H1 (cell line): Measurements from ENCODE around the gene WDFY3. TPM values are rescaled to one million over a fixed set of nuclear protein-coding genes. Genes with fewer than 3 reads are reported as not detected.

Source experiments
- CTCF ChIA-PET: fragments of 300-600 bp; sonication (Branson Sonifier 250); formaldehyde crosslinking; loops from one replicate; lab custom pipeline; 2021; ENCODE audit not compliant: partially characterized antibody; lab: Charles Lee
- POLR2A ChIA-PET: fragments of 300-600 bp; sonication (Branson Sonifier 250); formaldehyde crosslinking; loops from one replicate; lab custom pipeline; 2021; ENCODE audit warnings: inconsistent platforms; ENCODE audit not compliant: partially characterized antibody; lab: Charles Lee
- DNase-seq, 2 experiments: peaks; one replicate each; pipeline versions ENCODE4 v3.0.0 to v3.0.0-alpha.2; 2010 to 2022; ENCODE audit warnings: low spot score in 2 of 2, low read depth in 1 of 2, mixed read lengths in 1 of 2
- FAIRE-seq: peaks from 2 replicates; lab custom pipeline; 2011; peaks lifted over from hg19 to GRCh38; lab: Jason Lieb, UNC
- H2AFZ ChIP-seq: 2 replicates; pipeline ENCODE4 v1.8.1; 2012; ENCODE audit warnings: low read length, inconsistent platforms
- H2AK5ac ChIP-seq: 2 replicates; pipeline ENCODE4 v1.6.1; 2013; ENCODE audit warnings: low read depth, low read length
- H2BK120ac ChIP-seq: replicated peaks from 2 replicates; pipeline ENCODE3; 2013; ENCODE audit warnings: low read depth, low read length, inconsistent platforms
- H2BK12ac ChIP-seq: 2 replicates; pipeline ENCODE4 v1.6.1; 2013; ENCODE audit warnings: low read depth, low read length
- H2BK15ac ChIP-seq: 2 replicates; pipeline ENCODE4 v1.6.1; 2013; ENCODE audit warnings: low read length
- H2BK20ac ChIP-seq: 2 replicates; pipeline ENCODE4 v1.6.1; 2013; ENCODE audit warnings: low read length
- H2BK5ac ChIP-seq: 2 replicates; pipeline ENCODE4 v1.6.1; 2013; ENCODE audit warnings: low read depth, low read length
- H3K14ac ChIP-seq: 2 replicates; pipeline ENCODE4 v1.6.1; 2013; ENCODE audit warnings: inconsistent platforms; ENCODE audit not compliant: insufficient read length
- H3K18ac ChIP-seq: 2 replicates; pipeline ENCODE4 v1.6.1; 2013; ENCODE audit warnings: low read length; ENCODE audit errors: extremely low read depth
- H3K23ac ChIP-seq: 2 replicates; pipeline ENCODE4 v1.6.1; 2013; ENCODE audit warnings: inconsistent platforms; ENCODE audit not compliant: insufficient read length
- H3K23me2 ChIP-seq: 2 replicates; pipeline ENCODE4 v1.6.1; 2013; ENCODE audit warnings: low read depth, low read length
- H3K27ac ChIP-seq: 2 replicates; pipeline ENCODE4 v1.6.1; 2011; ENCODE audit warnings: low read depth, low read length, inconsistent platforms
- H3K27me3 ChIP-seq, 4 experiments: replicated peaks in 1 of 4; 1 replicate in 1 of 4; 2 replicates in 3 of 4; pipeline versions ENCODE4 v1.6.1 to v1.8.1; 2011 to 2013; ENCODE audit warnings: low read length in 3 of 4, mild to moderate bottlenecking in 3 of 4, inconsistent platforms in 2 of 4, mixed read lengths in 2 of 4, moderate library complexity in 1 of 4; ENCODE audit not compliant: control insufficient read depth in 3 of 4, insufficient read depth in 3 of 4; ENCODE audit errors: extremely low read depth in 1 of 4
- H3K36me3 ChIP-seq, 4 experiments: 2 replicates each; pipeline versions ENCODE4 v1.6.1 to v1.8.1; 2011 to 2013; ENCODE audit warnings: mild to moderate bottlenecking in 4 of 4, low read length in 3 of 4, moderate library complexity in 2 of 4, control low read depth in 1 of 4, inconsistent platforms in 1 of 4; ENCODE audit not compliant: insufficient read depth in 4 of 4, control insufficient read depth in 2 of 4
- H3K4ac ChIP-seq: replicated peaks from 2 replicates; pipeline ENCODE3; 2013; ENCODE audit warnings: low read length, low read depth, mixed read lengths, inconsistent platforms; ENCODE audit not compliant: insufficient read length
- H3K4me1 ChIP-seq, 4 experiments: replicated peaks in 1 of 4; 1 replicate in 1 of 4; 2 replicates in 3 of 4; pipeline versions ENCODE4 v1.6.1 to v1.8.1; 2011 to 2013; ENCODE audit warnings: low read length in 3 of 4, inconsistent platforms in 2 of 4, mixed read lengths in 1 of 4; ENCODE audit not compliant: insufficient read depth in 4 of 4, control insufficient read depth in 3 of 4
- H3K4me2 ChIP-seq, 2 experiments: 2 replicates each; pipeline versions ENCODE4 v1.6.1 to v1.8.1; 2011 to 2013; ENCODE audit warnings: low read depth in 2 of 2, low read length in 2 of 2, control low read depth in 1 of 2, inconsistent platforms in 1 of 2, mild to moderate bottlenecking in 1 of 2; ENCODE audit not compliant: insufficient read depth in 1 of 2
- H3K4me3 ChIP-seq, 4 experiments: fragments of 200-600, 300-600 bp in 1 of 4; sonication (generic), shearing (Covaris generic), sonication (Bioruptor Twin) in 1 of 4; 2 replicates each; pipeline versions ENCODE4 v1.5.1 to v1.8.1; 2011 to 2016; ENCODE audit warnings: low read length in 4 of 4, low read depth in 3 of 4, control low read depth in 2 of 4, inconsistent platforms in 2 of 4, mild to moderate bottlenecking in 2 of 4, mixed read lengths in 1 of 4, moderate library complexity in 1 of 4; ENCODE audit not compliant: insufficient read depth in 2 of 4; ENCODE audit errors: extremely low read depth in 1 of 4
- H3K56ac ChIP-seq: replicated peaks from 2 replicates; pipeline ENCODE3; 2013; ENCODE audit warnings: low read depth, mild to moderate bottlenecking, mixed read lengths, low read length, inconsistent platforms; ENCODE audit not compliant: insufficient read length
- H3K79me1 ChIP-seq: 2 replicates; pipeline ENCODE4 v1.6.1; 2013; ENCODE audit warnings: low read depth, low read length, control low read depth
- H3K79me2 ChIP-seq, 2 experiments: 2 replicates each; pipeline versions ENCODE4 v1.6.1 to v1.8.1; 2012 to 2013; ENCODE audit warnings: low read length in 2 of 2, mild to moderate bottlenecking in 2 of 2, inconsistent platforms in 1 of 2; ENCODE audit not compliant: insufficient read depth in 2 of 2, control insufficient read depth in 1 of 2
- H3K9ac ChIP-seq, 4 experiments: replicated peaks in 1 of 4; 1 replicate in 1 of 4; 2 replicates in 3 of 4; pipeline versions ENCODE4 v1.6.1 to v1.8.1; 2011 to 2013; ENCODE audit warnings: low read depth in 3 of 4, low read length in 3 of 4, control low read depth in 2 of 4, mild to moderate bottlenecking in 2 of 4, moderate library complexity in 2 of 4, inconsistent platforms in 1 of 4; ENCODE audit errors: extremely low read depth in 1 of 4
- H3K9me3 ChIP-seq, 2 experiments: 2 replicates each; pipeline versions ENCODE4 v1.6.1 to v1.8.1; 2012 to 2013; ENCODE audit warnings: mild to moderate bottlenecking in 2 of 2, moderate library complexity in 2 of 2, control low read depth in 1 of 2, inconsistent platforms in 1 of 2, low read depth in 1 of 2, low read length in 1 of 2, mixed read lengths in 1 of 2; ENCODE audit not compliant: insufficient read depth in 2 of 2
- H4K20me1 ChIP-seq, 2 experiments: replicated peaks in 1 of 2; 2 replicates each; pipeline versions ENCODE3 to v1.8.1; 2011 to 2013; ENCODE audit warnings: inconsistent platforms in 2 of 2, low read length in 2 of 2, mild to moderate bottlenecking in 1 of 2; ENCODE audit not compliant: insufficient read depth in 2 of 2, control insufficient read depth in 1 of 2
- H4K5ac ChIP-seq: 2 replicates; pipeline ENCODE4 v1.6.1; 2013; ENCODE audit warnings: low read length, low read depth, mixed read lengths, inconsistent platforms; ENCODE audit not compliant: insufficient read length
- H4K8ac ChIP-seq: 2 replicates; pipeline ENCODE4 v1.8.0; 2013; ENCODE audit warnings: mild to moderate bottlenecking, moderate library complexity, low read length, inconsistent platforms; ENCODE audit not compliant: insufficient read depth; ENCODE audit errors: extremely low read depth
- H4K91ac ChIP-seq: replicated peaks from 2 replicates; pipeline ENCODE3; 2013; ENCODE audit warnings: low read length, mixed read lengths, inconsistent platforms; ENCODE audit not compliant: insufficient read length
- CBX5 ChIP-seq: fragments of 300-800, 300-1000 bp; sonication (generic); IDR thresholded peaks from 2 replicates; pipeline ENCODE4 v1.7.1; 2016; ENCODE audit warnings: antibody characterized with exemption, low read length, low read depth
- E2F6 ChIP-seq: IDR thresholded peaks from 2 replicates; pipeline ENCODE4 v1.6.1; 2012; ENCODE audit warnings: inconsistent platforms
- EGR1 ChIP-seq: IDR thresholded peaks from 2 replicates; pipeline ENCODE4 v1.6.1; 2011; ENCODE audit warnings: low read depth, low read length, borderline replicate concordance
- EZH2 ChIP-seq: fragments of 200-600 bp; sonication (generic); IDR thresholded peaks from 2 replicates; pipeline ENCODE4 v1.7.1; 2012; ENCODE audit warnings: low read depth, mild to moderate bottlenecking, moderate library complexity, low read length, inconsistent platforms; ENCODE audit not compliant: severe bottlenecking
- GABPA ChIP-seq: IDR thresholded peaks from 2 replicates; pipeline ENCODE4 v1.6.1; 2011; ENCODE audit warnings: mild to moderate bottlenecking, low read length, moderate library complexity, borderline replicate concordance; ENCODE audit not compliant: insufficient read depth
- KDM5A ChIP-seq: fragments of 200-600 bp; IDR thresholded peaks from 2 replicates; pipeline ENCODE4 v1.7.1; 2012; ENCODE audit warnings: mild to moderate bottlenecking, low read length, inconsistent platforms, mixed read lengths
- NANOG ChIP-seq: IDR thresholded peaks from 2 replicates; pipeline ENCODE4 v1.6.1; 2011; ENCODE audit warnings: low read length, low read depth, mild to moderate bottlenecking, inconsistent platforms; ENCODE audit not compliant: insufficient read depth, poor library complexity, severe bottlenecking
- POLR2A ChIP-seq, 2 experiments: IDR thresholded peaks; 1 replicate in 1 of 2; 2 replicates in 1 of 2; pipeline ENCODE4 v1.6.1; 2011; ENCODE audit warnings: low read depth in 2 of 2, low read length in 2 of 2, mild to moderate bottlenecking in 2 of 2; ENCODE audit errors: control extremely low read depth in 1 of 2
- POU5F1 ChIP-seq: IDR thresholded peaks from 2 replicates; pipeline ENCODE4 v1.6.1; 2011; ENCODE audit warnings: low read depth, mild to moderate bottlenecking, low read length, moderate library complexity
- RAD21 ChIP-seq, 2 experiments: IDR thresholded peaks in 1 of 2; conservative IDR thresholded peaks in 1 of 2; 2 replicates each; pipeline ENCODE4 v1.6.1; 2011; ENCODE audit warnings: low read depth in 2 of 2, low read length in 2 of 2, improper control_type of control experiment in 1 of 2, inconsistent platforms in 1 of 2, mild to moderate bottlenecking in 1 of 2, moderate library complexity in 1 of 2
- RNF2 ChIP-seq: fragments of 200-900, 300-1000 bp; sonication (generic); IDR thresholded peaks from 2 replicates; pipeline ENCODE4 v1.7.1; 2016; ENCODE audit warnings: borderline replicate concordance, low read depth, mild to moderate bottlenecking, antibody characterized with exemption, low read length; ENCODE audit not compliant: poor library complexity, severe bottlenecking; ENCODE audit errors: missing control alignments
- SIX5 ChIP-seq: IDR thresholded peaks from 2 replicates; pipeline ENCODE4 v1.6.1; 2011; ENCODE audit warnings: mild to moderate bottlenecking, low read depth, low read length
- TEAD4 ChIP-seq: IDR thresholded peaks from 2 replicates; pipeline ENCODE4 v1.6.1; 2012; ENCODE audit warnings: low read depth, low read length, inconsistent platforms, mixed read lengths
- WGBS, 2 experiments: shearing (Covaris generic) in 1 of 2; methylation state at CpG; one replicate each; pipeline versions ENCODE4 v1.1.6 to v1.1.7; 2013 to 2015; ENCODE audit warnings: low lambda C conversion rate in 2 of 2, mixed read lengths in 2 of 2, inconsistent platforms in 1 of 2, low coverage in 1 of 2, missing lambda C conversion rate in 1 of 2; ENCODE audit not compliant: insufficient replicate concordance in 2 of 2, insufficient coverage in 1 of 2, insufficient read length in 1 of 2; ENCODE audit errors: extremely low coverage in 1 of 2, missing lambda C conversion rate in 1 of 2; 5-methylcytosine and 5-hydroxymethylcytosine counted together
- polyA plus RNA-seq, 7 experiments: library from polyadenylated mRNA; depleted of rRNA in 3 of 7; stranded (reverse) in 5 of 7; unstranded in 2 of 7; fragments of >200 nt in 5 of 7; fragments of 200-250 nt in 2 of 7; gene quantifications; 1 replicate in 5 of 7; 2 replicates in 1 of 7; 4 replicates in 1 of 7; pipeline versions ENCODE4 v1.2.1 to v1.2.3, GENCODE V29; 2011 to 2013; ENCODE audit warnings: missing spikeins in 2 of 7, mixed read lengths in 2 of 7
- total RNA-seq: library from RNA; stranded (reverse); fragmentation: NEBNext Ultra II Directional; extraction: Animal tissue kit (Norgen Biotek cat#: 25700); gene quantifications from 2 replicates; pipeline ENCODE4 v1.2.1, GENCODE V29; 2021

WDFY3 gene
- total and polyA plus RNA-seq, 2 of the 8 experiments (the other 6 are each of a cell fraction or from before 2014, with no cell fraction given), result 25.6 to 62.4 TPM

DNA sequence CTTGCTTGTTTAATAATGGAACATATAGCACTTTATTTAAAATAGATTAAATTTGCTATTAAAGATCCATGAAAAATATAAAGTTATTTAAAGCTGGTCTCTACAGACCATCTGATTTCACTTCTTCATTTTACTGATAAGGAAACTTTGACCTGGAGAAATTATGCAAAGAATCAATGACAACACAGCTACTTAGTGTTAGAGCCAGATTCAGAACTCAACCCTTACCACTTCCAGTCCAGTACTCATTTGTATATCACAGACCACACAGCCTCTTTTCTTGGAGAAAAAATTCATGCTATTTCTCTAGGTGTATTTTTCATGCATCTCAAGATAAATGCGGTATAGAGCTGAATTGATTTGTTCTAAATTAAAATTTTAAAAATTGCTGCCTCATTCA is 34.0 kb downstream of the WDFY3 start:
- Histone ChIP-seq H3K4me1 (peaks cover 0 to 2% (median 0%) of the 10 kb centered on the region in 4 experiments; a peak in 1 of 7 replicates), H3K4me2 (no peak overlapping the region), H3K18ac (no peak overlapping the region), H3K4me3 (no peak overlapping the region), H4K91ac (no peak overlapping the region), H2BK5ac (no peak overlapping the region), H2BK12ac (no peak overlapping the region), H3K9ac (no peak overlapping the region), H4K20me1 (peaks cover 0 to 1% of the 10 kb centered on the region in 2 experiments), H4K8ac (no peak overlapping the region), H2BK120ac (no peak overlapping the region), H3K14ac (no peak overlapping the region), H3K23ac (no peak overlapping the region), H2BK15ac (no peak overlapping the region), H3K36me3 (peaks cover 0 to 6% (median 2%) of the 10 kb centered on the region in 4 experiments; a peak in 3 of 8 replicates), H3K9me3 (no peaks in the 10 kb centered on the region), H2AK5ac (no peak overlapping the region), H2AFZ (no peak overlapping the region), H4K5ac (no peak overlapping the region), H3K79me1 (no peaks in the 10 kb centered on the region; the same call in 1 of the 2 replicates), H3K27ac (no peak overlapping the region), H3K27me3 (no peaks in the 10 kb centered on the region), H3K56ac (no peak overlapping the region), H2BK20ac (no peak overlapping the region), H3K4ac (no peak overlapping the region), H3K23me2 (no peaks in the 10 kb centered on the region), H3K79me2 (peaks cover 0 to 59% of the 10 kb centered on the region in 2 experiments; a peak in 3 of 4 replicates)
- ChIA-PET CTCF (no interaction called here), POLR2A (no interaction called here)
- 88% methylated on average over 1 of the region's 1 CpG; no CpG with 5 or more reads in 1 of the 2 experiments for WGBS, 2 experiments
- no peak for FAIRE-seq
- no peak for DNase-seq
- TF ChIP-seq SIX5 (no peak), TEAD4 (no peak), EGR1 (no peak), RNF2 (no peak), EZH2 (no peak), GABPA (no peak), CBX5 (no peak), POU5F1 (no peak), KDM5A (no peak), NANOG (no peak), POLR2A (IDR thresholded peaks at IDR 0.05; ENCODE audit: control extremely low read depth in 1 of 2, low read depth in 2 of 2, low read length in 2 of 2) (no peak), RAD21 (IDR thresholded peaks at IDR 0.05 in 1 of 2, conservative IDR thresholded peaks at IDR 0.05 in 1 of 2; ENCODE audit: low read depth in 2 of 2, low read length in 2 of 2) (no peak), E2F6 (no peak)
